A375 (cell line): ENCODE results near the gene NYAP1. TPM values are rescaled to one million over a fixed set of nuclear protein-coding genes. Genes with fewer than 3 reads are reported as not detected.

Source experiments
- small RNA-seq: library from RNA; depleted of rRNA; stranded (forward); fragments of <200 nt; gene quantifications from one replicate; pipeline ENCODE3, GENCODE V24; 2014
- total RNA-seq: library from RNA; depleted of rRNA; stranded (reverse); fragments of >200 nt; shearing (Covaris generic); gene quantifications from 2 replicates; pipeline ENCODE4 v1.2.3, GENCODE V29; 2014; rRNA removed

NYAP1 gene
- total RNA-seq, result 0.08 and 0.42 TPM in 2 replicates

DNA sequence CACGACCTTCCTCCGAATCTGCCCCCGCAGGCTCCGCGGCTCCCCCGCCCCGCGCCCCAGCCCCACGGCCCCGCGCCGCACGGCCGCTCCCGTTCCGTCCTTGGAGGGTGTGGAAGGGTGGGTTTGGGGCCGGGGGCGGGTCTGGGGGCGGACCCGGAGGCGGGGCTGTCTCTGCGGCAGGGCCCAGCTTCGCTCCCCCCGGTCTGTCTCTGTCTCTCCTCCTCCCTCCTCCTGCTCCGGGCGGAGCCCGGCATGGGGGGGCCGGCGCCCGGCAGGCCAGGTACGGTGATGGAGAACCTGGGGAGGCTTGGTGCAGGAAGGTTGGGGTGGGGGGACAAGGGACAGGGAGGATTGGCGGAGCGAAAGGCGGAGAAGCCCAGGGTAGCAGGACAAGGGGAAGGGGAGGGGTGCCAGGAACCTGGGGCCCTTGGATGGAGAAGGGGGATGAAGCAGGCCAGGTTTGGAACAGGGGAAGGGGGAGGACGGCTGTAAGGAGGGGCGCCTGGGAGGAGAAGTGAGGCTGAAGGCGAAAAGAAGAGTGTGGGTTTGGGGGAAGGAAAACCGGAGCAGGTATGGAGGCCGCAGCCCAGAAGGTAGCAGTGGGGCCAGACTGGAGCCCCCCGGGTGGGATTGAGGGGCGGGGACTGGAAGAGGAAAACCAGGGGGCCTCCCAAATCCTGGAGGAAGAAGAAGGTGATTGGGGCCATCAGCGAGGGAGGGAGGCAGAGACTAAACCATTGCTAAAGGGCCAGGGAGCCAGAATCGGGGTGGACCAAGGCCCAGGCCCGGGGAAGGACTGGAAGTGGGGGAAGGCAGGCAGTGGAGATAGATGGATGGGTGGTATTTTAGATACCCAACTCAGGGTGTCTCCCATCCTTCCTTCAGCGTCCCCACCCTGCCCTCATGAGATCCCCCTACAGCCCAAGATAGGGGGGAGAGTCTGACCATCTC lies at the start of gene NYAP1:
Gene NYAP1, plus strand, starts transcription at position 206 of the 951 bp plus-strand sequence. CDS start 1,385 bp downstream, outside the sequence.

DNA sequence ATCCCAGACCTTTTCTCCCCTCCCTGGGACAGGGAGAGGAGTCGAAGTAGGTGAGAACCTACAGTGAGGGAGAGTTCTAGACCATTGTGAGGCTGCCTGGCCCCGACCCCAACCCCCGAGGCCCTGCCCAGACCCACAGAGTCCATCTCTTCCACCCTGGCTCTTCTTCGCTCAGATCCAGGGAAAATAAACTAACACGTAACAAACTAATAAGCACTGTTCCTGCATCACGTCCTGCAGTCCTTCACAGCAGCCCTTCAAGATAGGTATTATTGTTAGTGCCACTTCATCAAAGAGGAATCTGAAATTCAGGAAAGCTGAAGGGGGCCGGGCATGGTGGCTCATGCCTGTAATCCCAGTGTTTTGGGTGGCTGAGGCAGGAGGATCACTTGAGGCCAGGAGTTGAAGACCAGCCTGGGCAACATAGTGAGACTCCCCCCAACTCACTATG lies 19.5 kb upstream of the NYAP1 start, which contains the start of gene SPACDR:
Gene SPACDR, minus strand, starts transcription at position 51 of the 451 bp plus-strand sequence. CDS start 235 bp downstream, outside the sequence.

DNA sequence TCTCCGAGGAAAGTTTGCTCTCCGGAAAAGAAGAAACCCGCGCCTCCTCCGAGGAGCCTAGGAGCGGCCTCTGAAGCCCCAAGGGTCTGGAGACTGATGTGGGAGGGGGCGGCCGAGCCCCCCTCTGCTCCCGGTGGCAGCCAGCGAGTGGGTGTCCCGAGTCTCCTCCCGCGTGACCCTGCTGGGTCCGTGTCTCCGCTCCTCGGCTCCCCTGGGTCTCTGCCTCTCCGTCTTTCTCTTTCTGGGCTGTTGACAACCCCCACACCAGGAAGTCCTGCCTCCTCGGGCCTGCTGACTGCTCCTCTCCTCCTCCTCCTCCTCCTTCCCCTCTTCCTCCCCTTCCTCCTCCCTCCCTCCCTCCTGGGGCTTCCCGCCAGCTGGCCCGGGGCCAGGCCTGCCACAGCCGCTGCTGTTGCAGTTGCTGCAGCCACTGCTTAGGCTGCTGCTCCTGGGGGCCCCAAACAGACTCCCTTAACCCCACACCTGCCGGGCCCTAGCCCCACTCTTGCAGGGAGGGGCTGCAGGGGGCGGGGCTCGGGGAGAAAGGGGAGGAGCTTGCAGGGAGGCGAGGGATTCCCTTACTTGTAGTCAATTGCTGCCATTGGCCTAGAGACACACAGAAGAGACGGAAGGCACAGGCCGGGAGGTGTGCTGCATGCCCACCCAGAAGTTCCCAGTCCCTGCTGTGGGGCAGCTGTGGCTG lies 4.6 kb upstream of the NYAP1 start, which contains the start of gene TSC22D4:
Gene TSC22D4, minus strand, starts transcription at position 257 of the 703 bp plus-strand sequence. CDS start 1,176 bp downstream, outside the sequence.

DNA sequence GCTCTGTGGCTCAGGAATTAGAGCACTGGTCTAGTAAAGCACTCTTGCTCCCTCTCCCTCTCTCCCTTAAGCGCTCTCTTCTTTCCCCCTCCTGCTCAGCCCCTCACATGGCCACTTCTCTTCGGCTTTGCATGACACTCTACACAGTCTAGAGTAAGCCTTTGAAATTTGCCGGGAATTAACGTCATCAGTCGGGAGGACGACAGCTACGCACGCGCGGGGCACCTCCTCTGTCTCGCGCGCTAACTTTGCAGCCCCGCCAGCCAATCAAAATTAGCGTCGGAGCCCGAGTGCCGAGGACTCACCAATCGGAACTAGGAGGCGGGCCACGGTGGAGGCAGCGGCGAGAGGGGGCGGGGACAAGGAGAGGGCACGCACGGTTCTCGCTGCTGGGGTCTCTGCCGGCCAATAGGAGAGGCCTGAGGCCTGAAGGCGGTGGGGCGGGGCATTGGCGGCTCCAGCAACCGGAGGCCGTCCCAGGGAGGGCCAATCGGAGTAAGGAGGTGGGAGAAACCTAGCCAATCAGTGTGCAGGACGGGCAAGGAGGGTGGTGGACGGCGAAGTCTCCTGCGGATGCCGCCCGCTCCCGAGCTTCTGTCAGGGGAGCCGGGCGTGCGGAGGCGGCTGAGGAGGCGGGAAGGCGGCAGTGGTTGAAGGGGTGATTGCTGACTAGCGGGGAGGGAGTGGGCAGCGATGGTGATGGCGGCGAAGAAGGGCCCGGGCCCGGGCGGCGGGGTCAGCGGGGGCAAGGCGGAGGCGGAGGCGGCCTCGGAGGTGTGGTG lies 55.1 kb downstream of the NYAP1 start, which contains the start of gene AGFG2:
Gene AGFG2, plus strand, starts transcription at position 550 of the 782 bp plus-strand sequence. Its CDS starts 144 bp downstream, at position 694.

Small RNA genes lying within 50 kb of the gene (small RNA-seq; reads per million reads assigned to genes)
- gene RN7SL416P, result not detected

Other genes with a start within 250 kb of the NYAP1 start
- not detected in 2 replicates for gene SPDYE3, start 176.2 kb upstream of the NYAP1 start, total RNA-seq
- 31.3 and 37.6 TPM in 2 replicates for gene PILRB, start 125.8 kb upstream of the NYAP1 start, total RNA-seq
- 0.24 and 0.45 TPM in 2 replicates for gene PILRA, start 110.4 kb upstream of the NYAP1 start, total RNA-seq
- gene ZCWPW1, start 55.2 kb upstream of the NYAP1 start, total RNA-seq, result 0.66 and 2.4 TPM in 2 replicates
- gene MEPCE, start 54.1 kb upstream of the NYAP1 start, total RNA-seq, result 55.1 and 59.2 TPM in 2 replicates
- gene PPP1R35, start 47.4 kb upstream of the NYAP1 start, total RNA-seq, result 72.5 and 77.9 TPM in 2 replicates
- gene SPACDR, start 19.7 kb upstream of the NYAP1 start, total RNA-seq, result 0.38 and 0.61 TPM in 2 replicates
- gene TSC22D4, start 4.7 kb upstream of the NYAP1 start, total RNA-seq, result 29.2 and 38.4 TPM in 2 replicates
- 6.7 and 12.5 TPM in 2 replicates for gene AGFG2, start 55.3 kb downstream of the NYAP1 start, total RNA-seq
- not detected in 2 replicates for gene SAP25, start 90.0 kb downstream of the NYAP1 start, total RNA-seq
- 10.8 and 12.8 TPM in 2 replicates for gene LRCH4, start 102.2 kb downstream of the NYAP1 start, total RNA-seq
- 0.69 and 3.8 TPM in 2 replicates for gene FBXO24, start 102.4 kb downstream of the NYAP1 start, total RNA-seq
- 143 and 144 TPM in 2 replicates for gene PCOLCE, start 118.4 kb downstream of the NYAP1 start, total RNA-seq
- 8.6 and 14.9 TPM in 2 replicates for gene MOSPD3, start 128.6 kb downstream of the NYAP1 start, total RNA-seq
- gene TFR2, start 157.6 kb downstream of the NYAP1 start, total RNA-seq, result 0.04 TPM in 1 of 2 replicates, not detected in the other
- gene ACTL6B, start 172.5 kb downstream of the NYAP1 start, total RNA-seq, result not detected in 2 replicates
- 96.3 and 114 TPM in 2 replicates for gene GNB2, start 189.8 kb downstream of the NYAP1 start, total RNA-seq
- gene GIGYF1, start 210.3 kb downstream of the NYAP1 start, total RNA-seq, result 25.1 and 25.2 TPM in 2 replicates
- 94.5 and 103 TPM in 2 replicates for gene POP7, start 222.2 kb downstream of the NYAP1 start, total RNA-seq
- not detected in 2 replicates for gene EPO, start 236.5 kb downstream of the NYAP1 start, total RNA-seq
- gene ZAN, start 249.7 kb downstream of the NYAP1 start, total RNA-seq, result not detected in 2 replicates